ENCODE data around the gene TMEM207.

Gene TMEM207

GRCh38 chr3:190443257-190443656 is 6.4 kb downstream of the TMEM207 start:
- DNase-seq, result no peak

GRCh38 chr3:190442240-190442639 is 7.5 kb downstream of the TMEM207 start:
- no peak for DNase-seq

GRCh38 chr3:190436331-190436730 is 13.4 kb downstream of the TMEM207 start:
- DNase-seq, result no peak

GRCh38 chr3:190435618-190436017 is 14.1 kb downstream of the TMEM207 start:
- DNase-seq, result no peak

- no peak for DNase-seq
Measured at GRCh38 chr3:190433626-190434025, 16.1 kb downstream of the TMEM207 start.

GRCh38 chr3:190432216-190432615 is 17.5 kb downstream of the TMEM207 start:
- no peak for DNase-seq

GRCh38 chr3:190430906-190431305 is 18.8 kb downstream of the TMEM207 start:
- DNase-seq, result no peak

GRCh38 chr3:190429681-190430080 is 20.0 kb downstream of the TMEM207 start:
- DNase-seq, result no peak

- no peak for DNase-seq
Measured at GRCh38 chr3:190426806-190427507, 22.7 kb downstream of the TMEM207 start.

GRCh38 chr3:190425833-190426232 is 23.9 kb downstream of the TMEM207 start:
- DNase-seq, result no peak

GRCh38 chr3:190424478-190425439 is 24.9 kb downstream of the TMEM207 start:
- peak; percentile 21 for DNase-seq

GRCh38 chr3:190424108-190424477 is 25.6 kb downstream of the TMEM207 start:
- DNase-seq, result no peak

- DNase-seq, result no peak
Measured at GRCh38 chr3:190414297-190414696, 35.4 kb downstream of the TMEM207 start.

- DNase-seq, result no peak
Measured at GRCh38 chr3:190404715-190405114, 45.0 kb downstream of the TMEM207 start.

- no peak for DNase-seq
Measured at GRCh38 chr3:190401963-190402362, 47.7 kb downstream of the TMEM207 start.

GRCh38 chr3:190399677-190400076 is 50.0 kb downstream of the TMEM207 start:
- no peak for DNase-seq

- DNase-seq, result no peak
Measured at GRCh38 chr3:190397889-190398288, 51.8 kb downstream of the TMEM207 start.

GRCh38 chr3:190396001-190396400 is 53.7 kb downstream of the TMEM207 start:
- DNase-seq, result no peak

GRCh38 chr3:190388703-190389102 is 61.0 kb downstream of the TMEM207 start:
- no peak for DNase-seq

GRCh38 chr3:190387578-190388213 is 62.0 kb downstream of the TMEM207 start, which contains the start of gene CLDN16:
TSS of gene CLDN16 (plus strand) at chr3:190388163. CDS start at chr3:190388330, 167 bp downstream.
- DNase-seq, result no peak

- no peak for DNase-seq
Measured at GRCh38 chr3:190385731-190386688, 63.7 kb downstream of the TMEM207 start.

- no peak for DNase-seq
Measured at GRCh38 chr3:190384309-190384756, 65.4 kb downstream of the TMEM207 start.
